ENCODE data around the gene GAS2L1. TPM values are rescaled to one million over a fixed set of nuclear protein-coding genes. Genes with fewer than 3 reads are reported as not detected.
"Not testable (repeated sequence)": the region's sequence is repeated elsewhere in the genome, so short reads cannot be mapped to it uniquely, and the experiment has no call there.

GAS2L1 gene
- total and polyA plus RNA-seq, 2 donors from 2014 or later = 24.2 to 27.2 TPM

GRCh38 chr22:29342577-29343312 lies 36.3 kb downstream of the GAS2L1 start:
- no peak overlapping the region for H3K27ac ChIP-seq (ENCODE audit: low read depth in 2 of 2, low read length in 2 of 2)
- TF ChIP-seq CTCF (IDR thresholded peaks at IDR 0.05; ENCODE audit: borderline replicate concordance, extremely low read depth, insufficient read depth) = no peak
- no peaks in the 10 kb centered on the region for H3K9me3 ChIP-seq (ENCODE audit: control insufficient read depth in 2 of 3, insufficient read depth in 1 of 3, low read length in 3 of 3)
- H3K4me3 ChIP-seq (ENCODE audit: low read length in 3 of 3) = no peak overlapping the region
- peaks cover 0 to 56% (median 43%) of the 10 kb centered on the region in 3 donors for H3K36me3 ChIP-seq (ENCODE audit: control insufficient read depth in 2 of 3, insufficient read depth in 3 of 3, low read length in 3 of 3)
- no peak for FAIRE-seq
- no peak for DNase-seq
- intact Hi-C loops (cut with DNase I) = no loop called here
- no peaks in the 10 kb centered on the region for H3K27me3 ChIP-seq (ENCODE audit: control insufficient read depth, insufficient read depth, low read length)
- H3K4me1 ChIP-seq (ENCODE audit: control insufficient read depth in 2 of 3, insufficient read depth in 2 of 3, low read depth in 1 of 3, low read length in 3 of 3) = no peaks in the 10 kb centered on the region
- H3K9ac ChIP-seq (ENCODE audit: low read length in 3 of 3) = no peak overlapping the region

GRCh38 chr22:29343313-29343805 lies 36.9 kb downstream of the GAS2L1 start:
- H3K9me3 ChIP-seq (ENCODE audit: control insufficient read depth in 2 of 3, insufficient read depth in 1 of 3, low read length in 3 of 3) = no peaks in the 10 kb centered on the region
- intact Hi-C loops (cut with DNase I) = no loop called here
- TF ChIP-seq CTCF (IDR thresholded peaks at IDR 0.05; ENCODE audit: borderline replicate concordance, extremely low read depth, insufficient read depth) = no peak
- H3K9ac ChIP-seq (ENCODE audit: low read length in 3 of 3) = no peak overlapping the region
- peaks cover 0 to 57% (median 47%) of the 10 kb centered on the region in 3 donors for H3K36me3 ChIP-seq (ENCODE audit: control insufficient read depth in 2 of 3, insufficient read depth in 3 of 3, low read length in 3 of 3)
- no peaks in the 10 kb centered on the region for H3K4me1 ChIP-seq (ENCODE audit: control insufficient read depth in 2 of 3, insufficient read depth in 2 of 3, low read depth in 1 of 3, low read length in 3 of 3)
- H3K27ac ChIP-seq (ENCODE audit: low read depth in 2 of 2, low read length in 2 of 2) = no peak overlapping the region
- no peak for FAIRE-seq
- H3K4me3 ChIP-seq (ENCODE audit: low read length in 3 of 3) = no peak overlapping the region
- no peaks in the 10 kb centered on the region for H3K27me3 ChIP-seq (ENCODE audit: control insufficient read depth, insufficient read depth, low read length)
- DNase-seq = no peak

- FAIRE-seq = no peak
- Histone ChIP-seq H3K9me3 (ENCODE audit: control insufficient read depth in 2 of 3, insufficient read depth in 1 of 3, low read length in 3 of 3) (no peaks in the 10 kb centered on the region), H3K9ac (ENCODE audit: low read length in 3 of 3) (no peak overlapping the region), H3K4me3 (ENCODE audit: low read length in 3 of 3) (no peak overlapping the region), H3K27ac (ENCODE audit: low read depth in 2 of 2, low read length in 2 of 2) (no peak overlapping the region), H3K4me1 (ENCODE audit: control insufficient read depth in 2 of 3, insufficient read depth in 2 of 3, low read depth in 1 of 3, low read length in 3 of 3) (no peaks in the 10 kb centered on the region), H3K27me3 (ENCODE audit: control insufficient read depth, insufficient read depth, low read length) (no peaks in the 10 kb centered on the region), H3K36me3 (ENCODE audit: control insufficient read depth in 2 of 3, insufficient read depth in 3 of 3, low read length in 3 of 3) (peaks cover 0 to 57% (median 45%) of the 10 kb centered on the region in 3 donors)
- intact Hi-C loops (cut with DNase I) = no loop called here
- no peak for TF ChIP-seq CTCF (IDR thresholded peaks at IDR 0.05; ENCODE audit: borderline replicate concordance, extremely low read depth, insufficient read depth)
- no peak for DNase-seq
These were observed 37.7 kb downstream of the GAS2L1 start for GRCh38 chr22:29344137-29344536.

GRCh38 chr22:29344889-29345288 lies 38.4 kb downstream of the GAS2L1 start:
- H3K4me3 ChIP-seq (ENCODE audit: low read length in 3 of 3); H3K9me3 ChIP-seq (ENCODE audit: control insufficient read depth in 2 of 3, insufficient read depth in 1 of 3, low read length in 3 of 3); H3K4me1 ChIP-seq (ENCODE audit: control insufficient read depth in 2 of 3, insufficient read depth in 2 of 3, low read depth in 1 of 3, low read length in 3 of 3); H3K27me3 ChIP-seq (ENCODE audit: control insufficient read depth, insufficient read depth, low read length); DNase-seq; H3K27ac ChIP-seq (ENCODE audit: low read depth in 2 of 2, low read length in 2 of 2); H3K9ac ChIP-seq (ENCODE audit: low read length in 3 of 3); FAIRE-seq; intact Hi-C loops (cut with DNase I): not testable (repeated sequence)
- H3K36me3 ChIP-seq (ENCODE audit: control insufficient read depth in 2 of 3, insufficient read depth in 3 of 3, low read length in 3 of 3) = peaks cover 0 to 60% (median 48%) of the 10 kb centered on the region in 3 donors

All from kidney (tissue), 14 donors.